Neuron (in vitro differentiated cells): ENCODE results near the gene ARHGAP36.

Experiments used
- H2AFZ ChIP-seq: one replicate; pipeline ENCODE4 v1.6.1; 2013; ENCODE audit warnings: low read depth, mild to moderate bottlenecking, inconsistent platforms, low read length, moderate library complexity
- H3K27me3 ChIP-seq: one replicate; pipeline ENCODE4 v1.6.1; 2013; ENCODE audit warnings: low read length; ENCODE audit not compliant: insufficient read depth
- H3K36me3 ChIP-seq: one replicate; pipeline ENCODE4 v1.6.1; 2013; ENCODE audit warnings: low read length; ENCODE audit not compliant: insufficient read depth
- H3K4me1 ChIP-seq: one replicate; pipeline ENCODE4 v1.6.1; 2013; ENCODE audit warnings: low read length; ENCODE audit not compliant: insufficient read depth
- H3K4me3 ChIP-seq: 2 replicates; pipeline ENCODE4 v1.5.1; 2013; ENCODE audit warnings: mild to moderate bottlenecking, low read length, moderate library complexity
- H3K9me3 ChIP-seq: one replicate; pipeline ENCODE4 v1.6.1; 2013; ENCODE audit warnings: low read length

The ARHGAP36 gene

GRCh38 chrX:131084145-131084544, 26.0 kb downstream of the ARHGAP36 start:
- no peak overlapping the region for H2AFZ ChIP-seq
- H3K4me1 ChIP-seq, result no peaks in the 10 kb centered on the region
- no peak overlapping the region for H3K4me3 ChIP-seq
- no peaks in the 10 kb centered on the region for H3K9me3 ChIP-seq
- H3K36me3 ChIP-seq, result no peaks in the 10 kb centered on the region
- peaks cover 54% of the 10 kb centered on the region for H3K27me3 ChIP-seq

DNA sequence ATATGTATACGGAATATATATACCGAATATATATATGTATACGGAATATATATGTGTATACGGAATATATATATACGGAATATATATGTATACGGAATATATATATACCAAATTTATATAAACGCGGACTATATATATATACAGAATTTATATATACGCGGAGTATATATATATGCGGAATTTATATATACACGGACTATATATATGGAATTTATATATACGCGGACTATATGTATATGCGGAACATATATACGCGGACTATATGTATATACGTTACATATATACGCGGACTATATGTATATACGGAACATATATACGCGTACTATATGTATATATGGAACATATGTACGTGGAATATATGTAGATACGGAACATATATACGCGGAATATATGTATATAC, 78.6 kb downstream of the ARHGAP36 start:
- no peak overlapping the region for H3K4me3 ChIP-seq
- H3K36me3 ChIP-seq, result no peaks in the 10 kb centered on the region
- H2AFZ ChIP-seq, result no peak overlapping the region
- H3K9me3 ChIP-seq, result no peaks in the 10 kb centered on the region
- no peaks in the 10 kb centered on the region for H3K4me1 ChIP-seq
- no peaks in the 10 kb centered on the region for H3K27me3 ChIP-seq

DNA sequence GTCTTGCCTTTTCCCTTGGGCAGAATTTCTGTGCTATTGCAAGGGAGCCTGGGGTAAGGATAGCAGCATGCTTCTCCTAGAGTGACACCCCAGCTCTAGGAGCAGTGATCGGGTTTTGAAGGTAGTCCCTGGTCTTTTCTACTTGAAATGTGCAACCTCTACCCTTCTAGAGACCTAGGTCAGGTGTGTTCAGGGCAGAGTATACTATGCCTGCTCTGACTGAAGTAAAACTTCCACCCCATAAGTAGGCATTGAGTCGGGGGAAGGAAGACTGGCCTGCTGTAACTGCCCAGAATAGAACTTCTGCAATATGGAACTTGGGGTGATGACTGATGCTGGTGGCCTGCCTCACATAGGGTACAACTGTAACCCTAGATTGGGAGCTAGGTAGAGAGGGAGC, 80.9 kb downstream of the ARHGAP36 start:
- H2AFZ ChIP-seq, result no peak overlapping the region

More for the DNA sequence above, 80.9 kb downstream of the ARHGAP36 start:
- no peaks in the 10 kb centered on the region for H3K9me3 ChIP-seq
- no peak overlapping the region for H3K4me3 ChIP-seq
- H3K27me3 ChIP-seq, result no peaks in the 10 kb centered on the region
- no peaks in the 10 kb centered on the region for H3K36me3 ChIP-seq
- H3K4me1 ChIP-seq, result no peaks in the 10 kb centered on the region
